PC-3 (cell line): Measurements from ENCODE around the gene SNED1.

Source experiments
- EZH2 ChIP-seq: fragments of 300-600 bp; sonication (generic); IDR thresholded peaks from one replicate; pipeline ENCODE4 v1.6.1; 2017; ENCODE audit warnings: antibody characterized with exemption, mild to moderate bottlenecking, low read length; ENCODE audit not compliant: unreplicated experiment
- EZH2phosphoT487 ChIP-seq: fragments of 300-600 bp; sonication (generic); IDR thresholded peaks from 2 replicates; pipeline ENCODE4 v1.6.1; 2018; ENCODE audit warnings: mild to moderate bottlenecking, antibody characterized with exemption, low read length, borderline replicate concordance
- TF ChIP-seq, protein P1 (sequence below): fragments of 300-600 bp; sonication (generic); conservative IDR thresholded peaks from 2 replicates; pipeline ENCODE4 v1.5.1; 2017; ENCODE audit warnings: antibody characterized with exemption, low read depth, mild to moderate bottlenecking, low read length

DNA sequence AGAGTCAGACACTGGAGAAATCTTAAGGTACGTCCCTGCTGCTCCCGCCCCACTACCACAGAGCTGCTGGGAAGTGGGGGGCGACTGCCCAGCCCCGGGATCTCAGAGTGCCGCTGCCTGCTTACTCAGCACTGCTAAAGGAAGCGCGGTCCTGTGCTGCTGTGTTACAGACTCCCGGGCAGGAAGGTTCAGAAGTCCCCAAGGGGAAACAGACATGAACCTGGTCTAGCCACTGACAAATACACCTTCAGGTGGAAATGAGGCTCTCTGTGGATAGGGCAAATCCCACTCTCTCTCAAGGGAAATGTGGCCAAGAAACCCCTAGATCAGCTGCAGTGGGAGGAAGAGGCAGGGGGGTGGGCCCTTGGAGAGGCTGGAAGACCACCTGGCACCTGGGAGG is 90.0 kb downstream of the SNED1 start:
- TF ChIP-seq, protein P1, sequence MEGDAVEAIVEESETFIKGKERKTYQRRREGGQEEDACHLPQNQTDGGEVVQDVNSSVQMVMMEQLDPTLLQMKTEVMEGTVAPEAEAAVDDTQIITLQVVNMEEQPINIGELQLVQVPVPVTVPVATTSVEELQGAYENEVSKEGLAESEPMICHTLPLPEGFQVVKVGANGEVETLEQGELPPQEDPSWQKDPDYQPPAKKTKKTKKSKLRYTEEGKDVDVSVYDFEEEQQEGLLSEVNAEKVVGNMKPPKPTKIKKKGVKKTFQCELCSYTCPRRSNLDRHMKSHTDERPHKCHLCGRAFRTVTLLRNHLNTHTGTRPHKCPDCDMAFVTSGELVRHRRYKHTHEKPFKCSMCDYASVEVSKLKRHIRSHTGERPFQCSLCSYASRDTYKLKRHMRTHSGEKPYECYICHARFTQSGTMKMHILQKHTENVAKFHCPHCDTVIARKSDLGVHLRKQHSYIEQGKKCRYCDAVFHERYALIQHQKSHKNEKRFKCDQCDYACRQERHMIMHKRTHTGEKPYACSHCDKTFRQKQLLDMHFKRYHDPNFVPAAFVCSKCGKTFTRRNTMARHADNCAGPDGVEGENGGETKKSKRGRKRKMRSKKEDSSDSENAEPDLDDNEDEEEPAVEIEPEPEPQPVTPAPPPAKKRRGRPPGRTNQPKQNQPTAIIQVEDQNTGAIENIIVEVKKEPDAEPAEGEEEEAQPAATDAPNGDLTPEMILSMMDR = no peak
- TF ChIP-seq EZH2 (no peak), EZH2phosphoT487 (no peak)
